Activated naive CD8-positive, alpha-beta T cell treated with anti-CD3 and anti-CD28 coated beads for 36 hours (primary cell): Measurements from ENCODE around the gene UBR1. TPM values are rescaled to one million over a fixed set of nuclear protein-coding genes. Genes with fewer than 3 reads are reported as not detected.
"Not testable (repeated sequence)": the region's sequence is repeated elsewhere in the genome, so short reads cannot be mapped to it uniquely, and the experiment has no call there.

ENCODE experiments used
- DNase-seq: peaks from one replicate; pipeline ENCODE4 v3.0.0; 2021
- H3K27ac Mint-ChIP-seq: one replicate; pipeline ENCODE4 v1.8.0; 2022; ENCODE audit warnings: mild to moderate bottlenecking, moderate library complexity, mixed read lengths
- H3K27me3 Mint-ChIP-seq: one replicate; pipeline ENCODE4 v1.8.0; 2022; ENCODE audit warnings: mild to moderate bottlenecking, mixed read lengths
- H3K36me3 Mint-ChIP-seq: one replicate; pipeline ENCODE4 v1.8.0; 2021; ENCODE audit warnings: mild to moderate bottlenecking, mixed read lengths
- H3K4me1 Mint-ChIP-seq: one replicate; pipeline ENCODE4 v1.8.0; 2021; ENCODE audit warnings: mixed read lengths
- H3K4me3 Mint-ChIP-seq: one replicate; pipeline ENCODE4 v1.8.0; 2022; ENCODE audit warnings: mild to moderate bottlenecking, moderate library complexity, mixed read lengths
- H3K9me3 Mint-ChIP-seq: one replicate; pipeline ENCODE4 v1.8.0; 2022; ENCODE audit warnings: mixed read lengths
- total RNA-seq, 2 experiments: library from RNA; stranded (reverse); gene quantifications; one replicate each; pipeline ENCODE4 v1.2.3, GENCODE V29; 2021

The UBR1 gene
- total RNA-seq, 2 experiments from 2014 or later = 27.5 to 31.3 TPM

GRCh38 chr15:42931702-42932486 lies 173.9 kb downstream of the UBR1 start:
- H3K4me3 Mint-ChIP-seq = no peak overlapping the region
- no peaks in the 10 kb centered on the region for H3K36me3 Mint-ChIP-seq
- no peaks in the 10 kb centered on the region for H3K27me3 Mint-ChIP-seq
- H3K4me1 Mint-ChIP-seq = no peaks in the 10 kb centered on the region
- no peaks in the 10 kb centered on the region for H3K9me3 Mint-ChIP-seq
- H3K27ac Mint-ChIP-seq = no peak overlapping the region
- no peak for DNase-seq

- H3K27me3 Mint-ChIP-seq = no peaks in the 10 kb centered on the region
- no peaks in the 10 kb centered on the region for H3K9me3 Mint-ChIP-seq
- no peak overlapping the region for H3K4me3 Mint-ChIP-seq
- H3K36me3 Mint-ChIP-seq = no peaks in the 10 kb centered on the region
- H3K27ac Mint-ChIP-seq = no peak overlapping the region
- H3K4me1 Mint-ChIP-seq = no peaks in the 10 kb centered on the region
- DNase-seq = no peak
These were observed 176.5 kb downstream of the UBR1 start for GRCh38 chr15:42929306-42929848.

GRCh38 chr15:42921342-42921731 lies 184.5 kb downstream of the UBR1 start:
- Mint-ChIP-seq H3K4me3 (peak overlapping the region; percentile 98), H3K9me3 (no peaks in the 10 kb centered on the region), H3K36me3 (peaks cover under 1% of the 10 kb centered on the region), H3K27me3 (no peaks in the 10 kb centered on the region), H3K4me1 (peaks cover 26% of the 10 kb centered on the region), H3K27ac (peak overlapping the region; percentile 88)
- DNase-seq = peak; percentile 42

DNA sequence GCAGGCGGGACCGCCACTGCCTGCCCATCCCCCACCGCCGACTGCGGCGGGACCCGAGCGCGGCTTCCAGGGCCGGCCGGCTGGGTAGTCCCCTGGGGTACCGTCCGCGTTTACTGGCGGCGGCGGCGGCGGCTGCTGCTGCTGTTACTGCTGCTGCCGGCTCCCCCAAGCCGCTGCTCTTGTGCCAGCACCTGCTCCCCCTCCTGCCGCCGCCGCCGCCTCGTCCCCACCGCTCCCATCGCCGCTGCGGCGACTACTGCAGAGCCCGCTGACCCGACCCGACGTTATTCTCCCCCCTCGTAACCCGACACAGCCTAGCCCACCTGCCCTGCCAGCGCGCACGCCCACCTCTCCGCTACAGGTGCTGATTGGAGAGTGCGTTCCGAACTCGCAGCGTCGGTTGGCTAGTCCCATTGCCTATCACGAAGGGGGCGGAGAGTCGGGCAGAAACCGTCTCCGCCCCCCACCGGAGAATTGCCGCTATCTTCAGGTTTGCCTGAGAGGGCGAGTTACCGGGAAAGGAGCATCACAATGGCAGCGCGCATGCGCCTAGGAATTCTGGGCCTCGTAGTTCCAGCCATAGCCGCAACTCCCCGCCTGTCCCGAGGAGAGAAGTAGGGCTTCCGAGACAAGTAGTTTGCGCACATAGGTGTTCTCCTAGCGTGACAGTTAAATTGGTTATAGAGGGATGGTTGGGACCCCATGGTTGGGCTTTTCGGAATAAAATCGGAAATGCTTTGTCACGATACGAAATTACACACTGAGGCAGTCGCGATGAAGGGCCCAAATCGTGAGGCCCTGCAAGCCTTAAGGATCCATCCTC lies 185.1 kb downstream of the UBR1 start, which contains the start of gene TTBK2:
TTBK2 (minus strand) TSS at position 260 of the 823 bp plus-strand sequence. CDS start 42,161 bp downstream, outside the sequence.
- peak within 1 kb of the TSS; percentile 98 for H3K4me3 Mint-ChIP-seq
- H3K9me3 Mint-ChIP-seq = peaks cover 1% of the 10 kb centered on the region
- H3K27ac Mint-ChIP-seq = peak within 1 kb of the TSS; percentile 90
- H3K27me3 Mint-ChIP-seq = no peaks in the 10 kb centered on the region
- peaks cover 31% of the 10 kb centered on the region for H3K4me1 Mint-ChIP-seq
- peaks cover 3% of the 10 kb centered on the region for H3K36me3 Mint-ChIP-seq
- peak; percentile 97 for DNase-seq

DNA sequence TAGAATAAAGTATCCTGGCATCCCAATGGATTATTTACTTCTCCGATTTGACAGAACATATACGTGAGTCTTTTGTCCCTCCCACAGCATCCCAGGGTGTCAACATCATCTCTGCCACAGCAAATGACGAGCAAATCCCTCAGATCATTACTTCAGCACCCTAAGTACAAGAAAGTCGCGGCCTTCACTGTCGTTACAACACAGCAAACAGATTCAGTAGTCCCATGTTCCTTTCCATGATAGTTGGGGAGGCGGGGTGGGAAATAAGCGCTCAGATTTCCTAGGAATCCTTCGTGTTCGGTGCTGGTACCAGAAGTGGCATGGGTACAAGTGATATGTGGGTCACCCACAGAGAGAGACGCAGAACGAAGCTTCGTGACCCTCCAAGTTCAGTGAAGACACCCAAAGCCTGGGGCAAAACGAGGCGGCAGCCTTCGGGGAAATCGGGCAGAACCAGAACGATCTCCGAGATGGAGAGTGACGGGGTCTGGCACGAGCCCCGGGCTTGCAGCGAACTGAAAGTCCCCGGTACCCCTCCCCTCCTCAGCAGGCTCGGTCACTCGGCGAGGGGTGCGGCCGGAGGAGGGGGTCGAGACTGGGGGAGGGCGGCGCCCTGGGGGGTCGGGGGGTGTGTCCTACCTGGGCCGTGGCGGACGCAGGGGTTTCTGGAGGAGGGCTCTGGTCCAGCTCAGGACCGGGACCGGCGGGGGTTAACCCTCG lies 185.9 kb downstream of the UBR1 start:
- Mint-ChIP-seq H3K27ac (peak overlapping the region; percentile 90), H3K9me3 (peaks cover 1% of the 10 kb centered on the region), H3K27me3 (no peaks in the 10 kb centered on the region), H3K4me1 (peaks cover 36% of the 10 kb centered on the region), H3K4me3 (peak overlapping the region; percentile 98), H3K36me3 (peaks cover 3% of the 10 kb centered on the region)
- peak; percentile 18 for DNase-seq

DNA sequence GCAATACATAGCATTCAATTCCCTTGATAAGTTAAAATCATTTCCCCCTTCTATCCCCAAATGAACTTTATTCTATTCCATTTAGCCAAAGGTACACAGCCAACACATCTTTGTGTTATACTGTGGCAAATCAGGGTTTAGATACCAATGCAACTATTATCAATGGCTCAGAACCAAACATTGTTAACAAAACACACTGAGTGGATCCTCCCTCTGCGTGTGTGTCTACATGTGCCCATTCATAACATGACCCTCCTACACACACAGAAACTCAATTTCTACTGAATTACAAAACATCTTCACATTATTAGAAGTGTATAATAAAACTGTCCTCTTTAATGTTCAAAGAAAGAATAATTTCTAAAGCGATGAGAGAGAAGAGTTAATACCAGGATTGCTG lies 186.5 kb downstream of the UBR1 start:
- Mint-ChIP-seq H3K4me3 (peak overlapping the region; percentile 98), H3K4me1 (peaks cover 39% of the 10 kb centered on the region), H3K9me3 (peaks cover 1% of the 10 kb centered on the region), H3K36me3 (peaks cover 3% of the 10 kb centered on the region), H3K27me3 (no peaks in the 10 kb centered on the region), H3K27ac (peak overlapping the region; percentile 90)
- DNase-seq = no peak

DNA sequence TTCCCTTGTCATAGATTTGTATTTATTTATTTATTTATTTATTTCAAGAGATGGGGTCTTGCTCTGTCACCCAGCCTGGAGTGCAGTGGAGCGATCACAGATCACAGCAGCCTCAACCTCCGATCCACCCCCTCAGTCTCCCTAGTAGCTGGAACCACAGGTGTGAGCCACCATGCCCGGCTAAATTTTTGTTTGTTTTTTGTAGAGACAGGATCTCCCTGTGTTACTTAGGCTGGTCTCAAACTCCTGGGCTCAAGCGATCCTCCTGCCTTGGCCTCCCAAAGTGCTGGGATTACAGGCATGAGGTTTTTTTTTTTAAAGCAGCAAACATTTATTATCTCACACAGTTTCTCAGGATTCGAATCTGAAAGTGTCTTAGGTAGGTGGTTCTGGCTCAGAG lies 187.8 kb downstream of the UBR1 start:
- Mint-ChIP-seq H3K9me3 (peaks cover 1% of the 10 kb centered on the region), H3K4me1 (peaks cover 39% of the 10 kb centered on the region), H3K27me3 (no peaks in the 10 kb centered on the region), H3K27ac (no peak overlapping the region), H3K36me3 (peaks cover 3% of the 10 kb centered on the region), H3K4me3 (no peak overlapping the region)
- no peak for DNase-seq

GRCh38 chr15:42915654-42916315 lies 190.1 kb downstream of the UBR1 start:
- Mint-ChIP-seq H3K27ac (no peak overlapping the region), H3K36me3 (peaks cover 3% of the 10 kb centered on the region), H3K9me3 (peaks cover 1% of the 10 kb centered on the region), H3K27me3 (no peaks in the 10 kb centered on the region), H3K4me3 (no peak overlapping the region), H3K4me1 (peaks cover 37% of the 10 kb centered on the region)
- DNase-seq = no peak

DNA sequence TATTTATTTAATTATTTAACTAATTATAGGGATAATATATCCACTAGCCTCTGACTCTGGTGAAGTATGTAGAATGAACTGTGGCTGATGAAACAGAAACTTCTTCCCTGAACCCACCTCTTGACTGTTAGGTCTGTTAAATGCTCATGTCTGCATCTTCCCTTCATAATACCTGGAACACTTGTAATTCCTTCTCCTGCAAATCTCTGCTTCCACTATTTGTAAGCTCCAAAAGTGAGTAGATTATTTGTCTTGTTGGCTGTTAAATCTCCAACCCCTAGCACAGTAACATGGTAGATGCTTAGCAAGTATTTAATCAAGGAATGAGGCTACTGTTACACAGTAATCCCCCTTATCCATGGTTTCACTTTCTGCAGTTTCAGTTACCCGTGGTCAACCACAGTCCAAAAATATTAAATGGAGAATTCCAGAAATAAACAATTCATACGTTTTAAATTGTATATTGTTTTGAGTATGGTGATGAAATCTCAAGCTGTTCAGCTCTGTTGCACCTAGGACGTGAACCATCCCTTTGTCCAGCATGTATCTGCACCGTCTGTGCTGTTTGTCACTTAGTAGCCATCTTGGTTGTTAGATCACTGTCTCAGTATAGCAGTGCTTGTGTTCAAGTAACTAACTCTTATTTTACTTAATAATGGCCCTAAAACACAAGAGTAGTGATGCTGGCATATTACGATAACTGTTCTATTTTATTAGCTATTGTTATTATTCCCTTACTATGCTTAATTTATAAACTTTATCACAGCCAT lies 190.9 kb downstream of the UBR1 start:
- H3K36me3 Mint-ChIP-seq = peaks cover 3% of the 10 kb centered on the region
- peaks cover 1% of the 10 kb centered on the region for H3K9me3 Mint-ChIP-seq
- no peak for DNase-seq
- peaks cover 39% of the 10 kb centered on the region for H3K4me1 Mint-ChIP-seq
- no peaks in the 10 kb centered on the region for H3K27me3 Mint-ChIP-seq
- no peak overlapping the region for H3K4me3 Mint-ChIP-seq
- H3K27ac Mint-ChIP-seq = no peak overlapping the region

DNA sequence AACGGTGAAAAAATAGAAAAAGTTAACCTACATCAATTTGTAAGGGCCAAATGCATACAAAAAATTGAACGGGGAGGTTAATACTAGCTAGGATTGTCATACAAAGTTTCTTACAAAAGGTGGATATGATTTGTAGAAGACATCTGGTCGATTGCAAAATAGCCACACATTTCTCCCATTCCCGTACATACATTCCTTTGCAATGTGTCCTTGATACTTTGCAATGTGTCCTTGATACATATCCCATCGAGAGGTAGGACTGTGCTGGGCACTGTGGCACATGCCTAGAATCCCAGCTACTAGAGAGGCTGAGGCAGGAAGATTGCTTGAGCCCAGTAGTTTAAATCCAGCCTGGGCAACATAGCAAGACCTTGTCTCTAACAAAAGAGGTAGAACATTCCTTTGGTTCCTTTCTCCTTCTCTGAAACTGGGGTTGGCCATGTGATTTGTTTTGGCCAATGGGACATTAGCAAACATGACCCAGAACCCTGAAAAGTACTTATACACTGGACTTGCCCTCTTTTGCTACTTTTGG lies 194.7 kb downstream of the UBR1 start:
- Mint-ChIP-seq H3K27ac (no peak overlapping the region), H3K9me3 (peaks cover under 1% of the 10 kb centered on the region), H3K4me3 (no peak overlapping the region), H3K36me3 (peaks cover 4% of the 10 kb centered on the region), H3K27me3 (no peaks in the 10 kb centered on the region), H3K4me1 (peaks cover 26% of the 10 kb centered on the region)
- no peak for DNase-seq

GRCh38 chr15:42908538-42908937 lies 197.3 kb downstream of the UBR1 start:
- no peak overlapping the region for H3K27ac Mint-ChIP-seq
- H3K9me3 Mint-ChIP-seq = no peaks in the 10 kb centered on the region
- H3K4me1 Mint-ChIP-seq = peaks cover 17% of the 10 kb centered on the region
- no peak overlapping the region for H3K4me3 Mint-ChIP-seq
- peaks cover 3% of the 10 kb centered on the region for H3K36me3 Mint-ChIP-seq
- no peak for DNase-seq
- H3K27me3 Mint-ChIP-seq = no peaks in the 10 kb centered on the region

- H3K27ac Mint-ChIP-seq = no peak overlapping the region
These were observed 202.2 kb downstream of the UBR1 start for GRCh38 chr15:42903388-42904324.

GRCh38 chr15:42893911-42894310 lies 211.9 kb downstream of the UBR1 start:
- not testable (repeated sequence) for H3K27me3 Mint-ChIP-seq, H3K9me3 Mint-ChIP-seq, H3K27ac Mint-ChIP-seq, H3K4me3 Mint-ChIP-seq, DNase-seq, H3K4me1 Mint-ChIP-seq
- H3K36me3 Mint-ChIP-seq = peaks cover 15% of the 10 kb centered on the region

More at GRCh38 chr15:42903388-42904324, 202.2 kb downstream of the UBR1 start:
- Mint-ChIP-seq H3K4me1 (peaks cover 9% of the 10 kb centered on the region), H3K36me3 (peaks cover 3% of the 10 kb centered on the region), H3K9me3 (no peaks in the 10 kb centered on the region), H3K27me3 (no peaks in the 10 kb centered on the region), H3K4me3 (no peak overlapping the region)
- DNase-seq = no peak
